ENCODE results near the gene DNAH12.

The DNAH12 gene

DNA sequence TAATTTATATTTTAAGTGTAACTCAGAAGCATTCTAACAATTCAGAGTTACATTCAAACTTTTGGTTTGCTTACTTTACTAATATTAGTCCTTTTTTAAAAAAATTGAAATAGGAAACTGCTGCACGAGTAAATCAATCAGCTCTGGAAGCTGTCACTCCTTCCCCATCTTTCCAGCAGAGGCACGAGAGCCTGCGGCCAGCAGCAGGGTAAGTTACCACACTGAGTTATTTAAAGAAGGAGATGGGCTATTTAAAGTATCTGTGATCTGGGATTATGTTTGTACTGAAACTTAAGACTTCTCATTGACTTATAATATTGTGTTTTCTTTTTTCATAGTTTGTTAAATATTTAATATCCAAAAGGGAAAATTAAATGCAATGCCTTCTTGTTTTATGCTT, 287.3 kb downstream of the DNAH12 start:
- in situ Hi-C loops (cut with MboI; ENCODE audit: low sequenced_read_pairs) = no loop called here

DNA sequence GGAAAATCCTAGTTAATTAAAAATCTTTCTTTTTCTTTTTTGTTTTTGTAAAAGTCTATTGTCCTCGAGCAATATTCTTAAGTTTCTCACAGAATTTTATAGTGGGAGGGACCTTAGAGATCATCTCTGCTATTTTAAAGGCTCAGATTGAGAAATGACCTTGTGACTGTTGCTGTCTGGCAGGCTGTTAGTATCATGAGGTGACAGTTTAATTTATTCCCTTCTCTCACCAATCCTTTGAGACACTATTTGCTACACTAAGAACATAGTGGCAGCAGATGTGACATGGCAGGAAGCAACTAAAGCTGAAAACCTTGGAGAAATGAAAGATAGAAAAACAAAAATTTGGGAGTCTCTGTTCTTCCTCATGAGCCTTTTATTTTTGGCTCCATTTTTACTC, 291.7 kb downstream of the DNAH12 start:
- in situ Hi-C loops (cut with MboI; ENCODE audit: low sequenced_read_pairs) = no loop called here

DNA sequence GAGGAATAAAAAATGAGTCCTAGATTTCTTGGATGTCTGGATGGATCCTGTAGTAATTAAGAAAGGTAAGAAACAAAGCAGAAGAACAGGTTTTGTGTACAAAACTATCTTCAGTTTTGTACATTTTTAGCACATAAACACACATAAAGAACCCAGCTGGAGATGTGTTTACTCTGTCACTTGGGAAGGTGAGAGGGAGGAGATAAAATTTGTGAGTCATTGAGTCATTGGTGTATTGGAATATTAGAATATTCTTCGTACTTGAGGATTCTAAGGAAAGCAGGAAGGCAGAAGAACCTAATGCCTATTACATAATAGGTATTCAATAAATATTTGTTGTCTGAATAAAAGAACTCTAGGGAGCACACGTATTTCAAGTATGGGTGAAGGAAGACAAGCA, 299.2 kb downstream of the DNAH12 start:
- in situ Hi-C loops (cut with MboI; ENCODE audit: low sequenced_read_pairs) = no loop called here
